Measurements from ENCODE around the gene PPIL6.
A peak's percentile ranks its signal among the peaks of the same experiment; 100 is the strongest.

The PPIL6 gene

GRCh38 chr6:109446072-109446471 lies 5.6 kb upstream of the PPIL6 start:
- Histone ChIP-seq H3K9me3 (replicated peaks; ENCODE audit: low read length) (no peaks in the 10 kb centered on the region), H3K4me1 (ENCODE audit: control insufficient read depth, insufficient read depth, low read length) (peaks cover 10% of the 10 kb centered on the region), H3K4me3 (ENCODE audit: low read length) (no peak overlapping the region), H3K4me2 (ENCODE audit: low read length) (no peak overlapping the region), H3K9ac (ENCODE audit: low read depth, low read length) (no peak overlapping the region), H3K27me3 (ENCODE audit: control insufficient read depth, insufficient read depth, low read length) (no peaks in the 10 kb centered on the region), H3K36me3 (ENCODE audit: insufficient read depth, low read length) (peaks cover 81% of the 10 kb centered on the region)

DNA sequence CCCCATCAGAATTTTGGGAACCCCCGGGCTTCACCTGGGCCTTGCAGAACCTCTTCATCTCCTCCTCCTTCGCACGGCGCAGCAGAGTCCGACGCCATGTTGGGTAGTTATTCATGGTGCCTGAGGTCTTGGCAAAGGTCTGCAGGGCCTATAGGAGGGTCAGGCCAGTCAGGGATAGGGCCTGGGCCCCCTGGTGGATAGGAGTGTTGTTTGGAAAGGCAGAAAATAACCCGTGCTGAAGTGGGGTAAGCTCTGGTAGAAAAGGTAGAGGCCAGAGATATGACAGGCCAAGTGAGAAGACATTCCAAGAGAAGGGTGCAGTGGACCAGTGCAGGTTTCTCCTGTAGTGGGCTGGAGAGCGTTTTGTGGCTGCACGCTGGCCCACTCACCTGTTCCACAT lies 5.0 kb upstream of the PPIL6 start:
- H3K9ac ChIP-seq (ENCODE audit: low read depth, low read length): no peak overlapping the region
- peaks cover 75% of the 10 kb centered on the region for H3K36me3 ChIP-seq (ENCODE audit: insufficient read depth, low read length)
- H3K27me3 ChIP-seq (ENCODE audit: control insufficient read depth, insufficient read depth, low read length): no peaks in the 10 kb centered on the region
- no peak overlapping the region for H3K4me3 ChIP-seq (ENCODE audit: low read length)
- H3K4me1 ChIP-seq (ENCODE audit: control insufficient read depth, insufficient read depth, low read length): peaks cover 10% of the 10 kb centered on the region
- no peak overlapping the region for H3K4me2 ChIP-seq (ENCODE audit: low read length)
- H3K9me3 ChIP-seq (replicated peaks; ENCODE audit: low read length): no peaks in the 10 kb centered on the region

GRCh38 chr6:109443425-109443950 lies 3.1 kb upstream of the PPIL6 start:
- Histone ChIP-seq H3K36me3 (ENCODE audit: insufficient read depth, low read length) (peaks cover 56% of the 10 kb centered on the region), H3K4me3 (ENCODE audit: low read length) (no peak overlapping the region), H3K4me2 (ENCODE audit: low read length) (no peak overlapping the region), H3K9ac (ENCODE audit: low read depth, low read length) (no peak overlapping the region), H3K27me3 (ENCODE audit: control insufficient read depth, insufficient read depth, low read length) (no peaks in the 10 kb centered on the region), H3K9me3 (replicated peaks; ENCODE audit: low read length) (no peaks in the 10 kb centered on the region), H3K4me1 (ENCODE audit: control insufficient read depth, insufficient read depth, low read length) (peaks cover 16% of the 10 kb centered on the region)

DNA sequence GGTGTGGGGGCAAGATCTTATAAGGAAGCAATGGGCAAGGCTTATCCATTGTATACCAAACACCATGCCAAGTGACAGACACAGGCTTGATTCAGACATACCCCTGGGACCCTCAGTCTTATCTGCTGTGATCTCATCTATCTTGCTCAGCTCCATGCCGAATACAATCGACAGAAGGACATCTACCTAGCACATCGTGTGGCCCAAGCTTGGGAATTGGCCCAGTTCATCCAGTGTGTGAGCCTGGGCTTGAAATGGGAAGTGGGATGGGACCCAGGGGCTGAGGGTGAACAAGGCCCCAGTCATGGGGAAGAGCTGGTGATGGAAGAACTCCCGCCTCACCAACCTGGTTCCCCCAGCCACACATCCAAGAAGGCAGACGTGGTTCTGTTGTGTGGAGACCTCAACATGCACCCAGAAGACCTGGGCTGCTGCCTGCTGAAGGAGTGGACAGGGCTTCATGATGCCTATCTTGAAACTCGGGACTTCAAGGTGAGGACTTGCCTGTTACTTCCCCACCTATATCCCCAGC lies 2.0 kb upstream of the PPIL6 start:
- no peaks in the 10 kb centered on the region for H3K27me3 ChIP-seq (ENCODE audit: control insufficient read depth, insufficient read depth, low read length)
- peaks cover 51% of the 10 kb centered on the region for H3K36me3 ChIP-seq (ENCODE audit: insufficient read depth, low read length)
- H3K4me3 ChIP-seq (ENCODE audit: low read length): no peak overlapping the region
- H3K4me2 ChIP-seq (ENCODE audit: low read length): peak overlapping the region; percentile 97
- no peak overlapping the region for H3K9ac ChIP-seq (ENCODE audit: low read depth, low read length)
- peaks cover 16% of the 10 kb centered on the region for H3K4me1 ChIP-seq (ENCODE audit: control insufficient read depth, insufficient read depth, low read length)
- no peaks in the 10 kb centered on the region for H3K9me3 ChIP-seq (replicated peaks; ENCODE audit: low read length)

DNA sequence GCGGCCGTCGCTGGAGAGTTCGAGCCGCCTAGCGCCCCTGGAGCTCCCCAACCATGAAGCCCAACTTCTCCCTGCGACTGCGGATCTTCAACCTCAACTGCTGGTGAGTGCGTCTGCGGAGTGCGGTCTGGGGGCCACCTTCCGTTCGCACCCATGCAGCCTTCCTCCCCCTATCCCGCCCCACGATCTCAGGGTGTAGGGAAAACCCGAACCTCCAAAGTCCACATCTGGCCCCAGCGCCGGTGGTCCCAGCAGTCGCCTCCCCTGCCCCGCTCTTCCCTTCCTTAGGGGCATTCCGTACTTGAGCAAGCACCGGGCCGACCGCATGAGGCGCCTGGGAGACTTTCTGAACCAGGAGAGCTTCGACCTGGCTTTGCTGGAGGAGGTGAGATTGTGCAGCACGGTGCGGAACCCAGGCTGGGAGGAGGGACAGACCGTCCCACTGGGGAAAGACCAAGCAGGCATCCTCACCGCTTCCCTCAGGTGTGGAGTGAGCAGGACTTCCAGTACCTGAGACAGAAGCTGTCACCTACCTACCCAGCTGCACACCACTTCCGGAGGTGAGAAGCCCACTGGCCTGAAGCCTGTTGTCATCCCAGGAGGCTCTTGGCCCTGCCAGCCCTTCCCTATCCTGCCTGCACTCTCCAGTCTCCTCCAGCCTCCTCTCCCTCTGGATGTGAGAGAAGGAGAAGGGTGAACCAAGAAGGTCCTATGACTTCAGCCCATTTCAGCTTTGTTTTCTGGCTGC lies 815 bp upstream of the PPIL6 start:
- no peaks in the 10 kb centered on the region for H3K27me3 ChIP-seq (ENCODE audit: control insufficient read depth, insufficient read depth, low read length)
- H3K9me3 ChIP-seq (replicated peaks; ENCODE audit: low read length): no peaks in the 10 kb centered on the region
- H3K4me1 ChIP-seq (ENCODE audit: control insufficient read depth, insufficient read depth, low read length): peaks cover 16% of the 10 kb centered on the region
- H3K9ac ChIP-seq (ENCODE audit: low read depth, low read length): peak overlapping the region; percentile 86
- peak overlapping the region; percentile 97 for H3K4me2 ChIP-seq (ENCODE audit: low read length)
- H3K4me3 ChIP-seq (ENCODE audit: low read length): peak overlapping the region; percentile 87
- H3K36me3 ChIP-seq (ENCODE audit: insufficient read depth, low read length): peaks cover 39% of the 10 kb centered on the region

GRCh38 chr6:109436041-109436440 lies 4.4 kb downstream of the PPIL6 start:
- peaks cover 6% of the 10 kb centered on the region for H3K4me1 ChIP-seq (ENCODE audit: control insufficient read depth, insufficient read depth, low read length)
- H3K9ac ChIP-seq (ENCODE audit: low read depth, low read length): no peak overlapping the region
- no peak overlapping the region for H3K4me2 ChIP-seq (ENCODE audit: low read length)
- H3K9me3 ChIP-seq (replicated peaks; ENCODE audit: low read length): no peaks in the 10 kb centered on the region
- H3K27me3 ChIP-seq (ENCODE audit: control insufficient read depth, insufficient read depth, low read length): no peaks in the 10 kb centered on the region
- H3K36me3 ChIP-seq (ENCODE audit: insufficient read depth, low read length): no peaks in the 10 kb centered on the region
- no peak overlapping the region for H3K4me3 ChIP-seq (ENCODE audit: low read length)

DNA sequence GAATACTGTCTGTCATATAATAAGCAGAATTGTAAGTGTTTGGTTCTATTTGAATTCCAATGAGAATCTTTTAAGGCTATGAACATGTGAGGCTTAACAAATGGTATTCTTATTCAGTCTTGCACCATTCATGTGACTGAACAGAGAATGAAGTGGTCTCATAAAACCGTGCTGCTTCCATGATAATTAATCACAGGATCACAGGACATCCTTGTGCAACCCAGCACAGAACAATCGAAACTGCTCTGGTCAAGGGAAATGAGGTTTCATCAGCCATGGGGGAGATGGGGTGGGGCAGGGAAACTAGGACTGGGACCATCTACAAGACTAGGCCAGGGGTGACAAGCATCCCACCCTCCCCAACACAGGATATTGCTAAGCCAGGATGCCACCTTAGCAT lies 6.0 kb downstream of the PPIL6 start:
- H3K36me3 ChIP-seq (ENCODE audit: insufficient read depth, low read length): no peaks in the 10 kb centered on the region
- H3K4me1 ChIP-seq (ENCODE audit: control insufficient read depth, insufficient read depth, low read length): peaks cover 6% of the 10 kb centered on the region
- H3K27me3 ChIP-seq (ENCODE audit: control insufficient read depth, insufficient read depth, low read length): no peaks in the 10 kb centered on the region
- no peaks in the 10 kb centered on the region for H3K9me3 ChIP-seq (replicated peaks; ENCODE audit: low read length)
- no peak overlapping the region for H3K9ac ChIP-seq (ENCODE audit: low read depth, low read length)
- H3K4me3 ChIP-seq (ENCODE audit: low read length): no peak overlapping the region
- H3K4me2 ChIP-seq (ENCODE audit: low read length): no peak overlapping the region

DNA sequence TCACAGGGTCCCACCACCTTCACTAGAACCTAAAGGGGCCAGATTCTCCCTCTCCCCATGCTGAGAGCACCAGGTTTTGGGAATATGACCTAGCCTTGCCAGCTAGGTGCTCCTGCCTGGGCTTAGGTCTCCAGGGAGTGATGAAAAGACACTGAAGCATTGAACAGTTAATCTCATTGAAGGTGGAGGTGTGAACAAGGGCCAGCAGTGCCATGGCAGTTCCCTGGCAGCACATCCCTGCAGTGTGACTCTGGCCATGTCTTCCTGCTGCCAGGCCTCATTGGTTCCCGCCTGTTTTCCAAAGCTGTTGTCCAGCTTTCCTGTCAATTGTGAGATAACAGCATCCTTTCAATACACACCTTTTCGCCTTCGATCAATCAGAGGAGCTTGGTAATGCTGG lies 10.9 kb downstream of the PPIL6 start:
- Histone ChIP-seq H3K27me3 (ENCODE audit: control insufficient read depth, insufficient read depth, low read length) (no peaks in the 10 kb centered on the region), H3K9me3 (replicated peaks; ENCODE audit: low read length) (no peaks in the 10 kb centered on the region), H3K4me1 (ENCODE audit: control insufficient read depth, insufficient read depth, low read length) (peaks cover 7% of the 10 kb centered on the region), H3K9ac (ENCODE audit: low read depth, low read length) (no peak overlapping the region), H3K4me2 (ENCODE audit: low read length) (no peak overlapping the region), H3K36me3 (ENCODE audit: insufficient read depth, low read length) (no peaks in the 10 kb centered on the region), H3K4me3 (ENCODE audit: low read length) (no peak overlapping the region)

- no peaks in the 10 kb centered on the region for H3K36me3 ChIP-seq (ENCODE audit: insufficient read depth, low read length)
- no peaks in the 10 kb centered on the region for H3K9me3 ChIP-seq (replicated peaks; ENCODE audit: low read length)
- peaks cover 8% of the 10 kb centered on the region for H3K4me1 ChIP-seq (ENCODE audit: control insufficient read depth, insufficient read depth, low read length)
- peak overlapping the region; percentile 44 for H3K4me2 ChIP-seq (ENCODE audit: low read length)
- H3K4me3 ChIP-seq (ENCODE audit: low read length): no peak overlapping the region
- H3K9ac ChIP-seq (ENCODE audit: low read depth, low read length): no peak overlapping the region
- no peaks in the 10 kb centered on the region for H3K27me3 ChIP-seq (ENCODE audit: control insufficient read depth, insufficient read depth, low read length)
Measured at GRCh38 chr6:109428889-109429477, 11.4 kb downstream of the PPIL6 start.

- Histone ChIP-seq H3K9me3 (replicated peaks; ENCODE audit: low read length) (no peaks in the 10 kb centered on the region), H3K4me1 (ENCODE audit: control insufficient read depth, insufficient read depth, low read length) (peaks cover 8% of the 10 kb centered on the region), H3K4me2 (ENCODE audit: low read length) (no peak overlapping the region), H3K9ac (ENCODE audit: low read depth, low read length) (no peak overlapping the region), H3K4me3 (ENCODE audit: low read length) (no peak overlapping the region), H3K36me3 (ENCODE audit: insufficient read depth, low read length) (no peaks in the 10 kb centered on the region), H3K27me3 (ENCODE audit: control insufficient read depth, insufficient read depth, low read length) (no peaks in the 10 kb centered on the region)
Measured at GRCh38 chr6:109424946-109425345, 15.5 kb downstream of the PPIL6 start.

DNA sequence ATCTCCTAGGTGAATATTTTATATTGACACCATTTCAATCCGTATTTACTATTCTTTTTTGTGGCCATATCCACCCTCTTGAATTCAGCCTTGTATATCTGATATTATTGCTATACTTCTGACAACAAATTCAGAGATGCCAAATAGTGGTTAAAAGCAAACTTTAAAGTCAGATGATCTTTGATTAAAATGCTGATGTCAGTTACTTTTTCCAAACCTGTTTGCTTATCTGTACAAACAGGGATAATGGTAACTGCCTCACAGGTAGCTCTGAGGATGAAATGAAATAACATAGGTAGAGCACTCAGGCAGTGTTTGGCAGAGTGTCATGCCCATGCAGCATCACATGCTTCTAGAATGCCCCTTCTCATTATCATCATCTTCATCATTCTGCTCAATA lies 19.2 kb downstream of the PPIL6 start:
- H3K4me2 ChIP-seq (ENCODE audit: low read length): no peak overlapping the region
- H3K36me3 ChIP-seq (ENCODE audit: insufficient read depth, low read length): no peaks in the 10 kb centered on the region
- H3K4me3 ChIP-seq (ENCODE audit: low read length): no peak overlapping the region
- no peak overlapping the region for H3K9ac ChIP-seq (ENCODE audit: low read depth, low read length)
- H3K27me3 ChIP-seq (ENCODE audit: control insufficient read depth, insufficient read depth, low read length): no peaks in the 10 kb centered on the region
- peaks cover 4% of the 10 kb centered on the region for H3K4me1 ChIP-seq (ENCODE audit: control insufficient read depth, insufficient read depth, low read length)
- H3K9me3 ChIP-seq (replicated peaks; ENCODE audit: low read length): no peaks in the 10 kb centered on the region

Data from skeletal muscle satellite cell (primary cell).